Right atrium auricular region (tissue), 2 donors: ENCODE measurements around the gene TTC39A. TPM values are rescaled to one million over a fixed set of nuclear protein-coding genes. Genes with fewer than 3 reads are reported as not detected.

ENCODE experiments used
- DNase-seq: peaks from one replicate; pipeline ENCODE4 v3.0.0-alpha.2; 2019; ENCODE audit warnings: low spot score
- H3K27ac ChIP-seq, 2 donors: fragments of 200-600 bp; sonication (generic); 1 replicate in 1 of 2; 2 replicates in 1 of 2; pipeline ENCODE4 v1.5.1; 2016 to 2019
- H3K27me3 ChIP-seq, 2 donors: fragments of 200-600 bp; sonication (generic); one replicate each; pipeline versions ENCODE4 v1.5.1 to v1.6.0; 2017 to 2019
- H3K36me3 ChIP-seq: fragments of 200-600 bp; sonication (generic); one replicate; pipeline ENCODE4 v1.5.1; 2016
- H3K4me1 ChIP-seq, 2 donors: fragments of 200-600 bp; sonication (generic); one replicate each; pipeline versions ENCODE4 v1.5.1 to v1.6.0; 2017 to 2019
- H3K4me3 ChIP-seq, 2 donors: fragments of 200-600 bp; sonication (generic); 1 replicate in 1 of 2; 2 replicates in 1 of 2; pipeline ENCODE4 v1.5.1; 2017 to 2019; ENCODE audit warnings: mild to moderate bottlenecking in 1 of 2, moderate library complexity in 1 of 2
- H3K9me3 ChIP-seq, 2 donors: fragments of 200-600 bp; sonication (generic); one replicate each; pipeline ENCODE4 v1.5.1; 2019
- CTCF ChIP-seq, 2 donors: fragments of 200-600 bp; sonication (generic); IDR thresholded peaks; one replicate each; pipeline ENCODE4 v1.5.1; 2019; ENCODE audit warnings: antibody characterized with exemption in 2 of 2
- total RNA-seq, 2 donors: library from RNA; depleted of rRNA; stranded (reverse); fragments of >200 nt; gene quantifications; one replicate each; pipeline ENCODE4 v1.1.0, GENCODE V29; 2016

The TTC39A gene
- total RNA-seq, 2 donors from 2014 or later: 14.9 to 33.7 TPM

- DNase-seq: no peak
- Histone ChIP-seq H3K4me1 (peaks cover 0 to 2% of the 10 kb centered on the region in 2 donors), H3K36me3 (no peaks in the 10 kb centered on the region), H3K27ac (no peak overlapping the region), H3K4me3 (no peak overlapping the region), H3K27me3 (no peaks in the 10 kb centered on the region), H3K9me3 (no peaks in the 10 kb centered on the region)
- TF ChIP-seq CTCF (IDR thresholded peaks at IDR 0.05): no peak
Observed at GRCh38 chr1:51336711-51337110, 6.3 kb upstream of the TTC39A start.

- H3K4me3 ChIP-seq: no peak overlapping the region
- H3K27me3 ChIP-seq: no peaks in the 10 kb centered on the region
- no peaks in the 10 kb centered on the region for H3K9me3 ChIP-seq
- DNase-seq: no peak
- peaks cover 0 to 9% of the 10 kb centered on the region in 2 donors for H3K4me1 ChIP-seq
- H3K27ac ChIP-seq: no peak overlapping the region
- H3K36me3 ChIP-seq: no peaks in the 10 kb centered on the region
- no peak for TF ChIP-seq CTCF (IDR thresholded peaks at IDR 0.05)
Observed at GRCh38 chr1:51336004-51336403, 5.6 kb upstream of the TTC39A start.

GRCh38 chr1:51331206-51332100, 1.1 kb upstream of the TTC39A start:
- no peaks in the 10 kb centered on the region for H3K27me3 ChIP-seq
- TF ChIP-seq CTCF (IDR thresholded peaks at IDR 0.05): no peak
- H3K36me3 ChIP-seq: no peaks in the 10 kb centered on the region
- H3K9me3 ChIP-seq: no peaks in the 10 kb centered on the region
- peak; percentile 65 for DNase-seq
- peaks cover 0 to 20% of the 10 kb centered on the region in 2 donors for H3K4me1 ChIP-seq
- peak overlapping the region; percentile 76 to 89 for H3K27ac ChIP-seq
- peak overlapping the region in 1 of 2 donors; percentile 60 for H3K4me3 ChIP-seq

- Histone ChIP-seq H3K27ac (peak overlapping the region; percentile 83 to 90), H3K27me3 (no peaks in the 10 kb centered on the region), H3K9me3 (no peaks in the 10 kb centered on the region), H3K4me3 (peak overlapping the region in 1 of 2 donors; percentile 60), H3K4me1 (peaks cover 0 to 27% of the 10 kb centered on the region in 2 donors), H3K36me3 (no peaks in the 10 kb centered on the region)
- no peak for DNase-seq
- TF ChIP-seq CTCF (IDR thresholded peaks at IDR 0.05): no peak
Observed at GRCh38 chr1:51329443-51330325, 678 bp downstream of the TTC39A start.

- no peak for TF ChIP-seq CTCF (IDR thresholded peaks at IDR 0.05)
- Histone ChIP-seq H3K4me3 (no peak overlapping the region), H3K27ac (peak overlapping the region; percentile 83 to 90), H3K36me3 (no peaks in the 10 kb centered on the region), H3K4me1 (peaks cover 0 to 27% of the 10 kb centered on the region in 2 donors), H3K27me3 (no peaks in the 10 kb centered on the region), H3K9me3 (no peaks in the 10 kb centered on the region)
- no peak for DNase-seq
Observed at GRCh38 chr1:51328926-51329325, 1.4 kb downstream of the TTC39A start.
